ENCODE results near the gene BAX.

BAX gene

GRCh38 chr19:48963371-48964204 is 8.9 kb downstream of the BAX start:
- DNase-seq (ENCODE audit: low read depth): peak; percentile 42

- no peak for DNase-seq (ENCODE audit: low read depth)
These were observed 9.7 kb downstream of the BAX start for GRCh38 chr19:48964205-48965039.

- peak; percentile 81 for DNase-seq (ENCODE audit: low read depth)
These were observed 10.5 kb downstream of the BAX start, which contains the start of gene FTL for GRCh38 chr19:48965040-48965805. FTL (plus strand) TSS chr19:48965309; CDS start chr19:48965508, 199 bp downstream.

- DNase-seq (ENCODE audit: low read depth): peak; percentile 81
These were observed 11.3 kb downstream of the BAX start for GRCh38 chr19:48965806-48966540.

GRCh38 chr19:48966541-48967345 is 12.1 kb downstream of the BAX start:
- DNase-seq (ENCODE audit: low read depth): no peak

GRCh38 chr19:48967346-48968178 is 12.9 kb downstream of the BAX start:
- no peak for DNase-seq (ENCODE audit: low read depth)

GRCh38 chr19:48968179-48968661 is 13.5 kb downstream of the BAX start:
- DNase-seq (ENCODE audit: low read depth): no peak

- DNase-seq (ENCODE audit: low read depth): no peak
These were observed 14.1 kb downstream of the BAX start for GRCh38 chr19:48968813-48969218.

- DNase-seq (ENCODE audit: low read depth): no peak
These were observed 14.8 kb downstream of the BAX start for GRCh38 chr19:48969276-48970138.

GRCh38 chr19:48970139-48970766 is 15.6 kb downstream of the BAX start:
- DNase-seq (ENCODE audit: low read depth): no peak

GRCh38 chr19:48970923-48971395 is 16.3 kb downstream of the BAX start:
- DNase-seq (ENCODE audit: low read depth): peak; percentile 56

- DNase-seq (ENCODE audit: low read depth): no peak
These were observed 21.5 kb downstream of the BAX start for GRCh38 chr19:48975947-48976847.

- no peak for DNase-seq (ENCODE audit: low read depth)
These were observed 22.4 kb downstream of the BAX start for GRCh38 chr19:48977061-48977460.

- DNase-seq (ENCODE audit: low read depth): no peak
These were observed 27.6 kb downstream of the BAX start for GRCh38 chr19:48982280-48982679.

- DNase-seq (ENCODE audit: low read depth): no peak
These were observed 31.0 kb downstream of the BAX start for GRCh38 chr19:48985711-48986110.

- no peak for DNase-seq (ENCODE audit: low read depth)
These were observed 31.5 kb downstream of the BAX start for GRCh38 chr19:48986211-48986610.

GRCh38 chr19:48987323-48987722 is 32.6 kb downstream of the BAX start:
- no peak for DNase-seq (ENCODE audit: low read depth)

Data from stimulated activated CD8-positive, alpha-beta memory T cell treated with anti-CD3 and anti-CD28 coated beads, Interleukin-12 subunit alpha, Interleukin-12 subunit beta, amount 100 ng/mL, for 4 hours (primary cell).